ENCODE results near the gene KRTAP10-4. TPM values are rescaled to one million over a fixed set of nuclear protein-coding genes. Genes with fewer than 3 reads are reported as not detected.

KRTAP10-4 gene
- total and polyA plus RNA-seq, 2 donors (not counting 3 experiments of a cell fraction or from before 2014, with no cell fraction given), result not detected

GRCh38 chr21:44579056-44579832 is 5.7 kb downstream of the KRTAP10-4 start:
- H3K4me1 ChIP-seq (ENCODE audit: control insufficient read depth, extremely low read depth, insufficient read depth, low read length), result no peaks in the 10 kb centered on the region
- ChIA-PET POLR2A (no interaction called here), CTCF (no interaction called here)
- H3K9me1 ChIP-seq (replicated peaks; ENCODE audit: control insufficient read depth, extremely low read depth, insufficient read depth, low read length), result no peaks in the 10 kb centered on the region
- H3K79me2 ChIP-seq (ENCODE audit: control insufficient read depth, insufficient read depth, low read length), result no peaks in the 10 kb centered on the region
- dilution Hi-C loops (cut with MboI; ENCODE audit: extremely low pct_ligation_motif_present, low sequenced_read_pairs), result no loop called here
- no peak overlapping the region for H3K4me2 ChIP-seq (ENCODE audit: insufficient read depth, low read length)
- H4K20me1 ChIP-seq (replicated peaks; ENCODE audit: control insufficient read depth, extremely low read depth, insufficient read depth, low read length), result no peaks in the 10 kb centered on the region
- TF ChIP-seq CTCF (IDR thresholded peaks at IDR 0.05; ENCODE audit: extremely low read depth in 1 of 2, insufficient read depth in 1 of 2, low read depth in 1 of 2, low read length in 2 of 2) (no peak), MYC (IDR thresholded peaks at IDR 0.05; ENCODE audit: low read depth, low read length) (no peak), POLR2AphosphoS5 (IDR thresholded peaks at IDR 0.05; ENCODE audit: insufficient read depth, low read depth, low read length) (no peak), EZH2 (IDR thresholded peaks at IDR 0.05; ENCODE audit: borderline replicate concordance, low read depth, low read length, severe bottlenecking) (no peak), POLR2A (IDR thresholded peaks at IDR 0.05; ENCODE audit: low read depth, low read length) (no peak), MAX (IDR thresholded peaks at IDR 0.05; ENCODE audit: insufficient read depth, insufficient read length) (no peak), JUN (IDR thresholded peaks at IDR 0.05; ENCODE audit: borderline replicate concordance, insufficient read depth, insufficient read length, low read depth) (no peak), GATA2 (IDR thresholded peaks at IDR 0.05; ENCODE audit: insufficient read depth, insufficient read length, low read depth, low read length) (no peak), FOS (IDR thresholded peaks at IDR 0.05; ENCODE audit: borderline replicate concordance, insufficient read depth, low read length) (no peak)
- FAIRE-seq (no peak), DNase-seq (ENCODE audit: low read depth, low spot score) (no peak)
- intact Hi-C loops (cut with micrococcal nuclease), result no loop called here
- no peak overlapping the region for H3K27ac ChIP-seq (ENCODE audit: insufficient read depth, low read depth, low read length)
- peaks cover 0 to 3% of the 10 kb centered on the region in 2 experiments for H3K27me3 ChIP-seq (ENCODE audit: control insufficient read depth in 2 of 2, insufficient read depth in 2 of 2, low read length in 2 of 2)
- H2AFZ ChIP-seq (ENCODE audit: low read depth, low read length), result no peak overlapping the region
- no TSS peak for BruUV-seq (replicated peaks)
- no peaks in the 10 kb centered on the region for H3K36me3 ChIP-seq (ENCODE audit: control insufficient read depth in 2 of 2, extremely low read depth in 1 of 2, insufficient read depth in 2 of 2, low read length in 2 of 2)
- H3K9me3 ChIP-seq (replicated peaks; ENCODE audit: control insufficient read depth, insufficient read depth, low read length), result no peaks in the 10 kb centered on the region
- H3K9ac ChIP-seq (replicated peaks; ENCODE audit: extremely low read depth, insufficient read depth, low read length), result no peak overlapping the region
- H3K4me3 ChIP-seq (replicated peaks in 1 of 3; ENCODE audit: insufficient read depth in 1 of 3, low read depth in 1 of 3, low read length in 3 of 3), result no peak overlapping the region

Measured in endothelial cell of umbilical vein (primary cell).